ENCODE measurements around the gene NCAM2.

Gene NCAM2

DNA sequence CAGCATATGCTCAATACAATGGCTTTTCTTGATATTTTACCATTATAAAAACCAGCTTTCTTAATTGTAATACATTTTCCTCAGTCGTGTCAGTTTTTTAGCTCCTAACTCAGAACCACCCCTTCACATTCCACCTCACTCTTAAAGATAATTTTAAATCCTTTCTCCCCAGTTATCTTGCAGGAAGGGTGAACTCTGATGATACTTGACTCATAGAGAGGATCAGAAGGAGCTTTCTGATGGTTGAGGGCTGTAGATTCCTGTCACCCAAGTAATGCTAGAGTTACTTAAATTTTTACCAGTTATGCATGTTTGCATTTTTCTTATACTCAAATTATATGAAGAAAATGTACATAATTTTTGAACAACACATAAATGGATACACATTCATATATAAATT is 233.7 kb downstream of the NCAM2 start:
- no peak for DNase-seq

DNA sequence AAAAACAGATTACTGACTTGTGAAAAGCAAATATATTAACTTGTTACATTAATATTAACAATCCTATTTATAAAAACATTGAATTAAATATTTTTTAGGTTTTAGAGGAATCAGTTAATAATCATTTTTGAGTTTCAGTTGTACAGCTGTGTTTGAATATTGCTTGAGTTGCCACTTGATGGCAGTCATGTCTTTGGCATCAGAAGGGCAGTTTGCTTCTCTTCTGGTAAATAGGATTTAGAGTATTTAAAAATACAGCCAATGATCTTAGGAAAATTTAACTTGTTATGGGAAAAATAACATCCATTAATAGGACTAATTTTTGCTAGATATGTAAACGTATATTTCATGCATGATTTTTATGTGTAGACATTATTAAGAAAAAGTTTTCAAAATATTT is 234.1 kb downstream of the NCAM2 start:
- DNase-seq, result no peak

DNA sequence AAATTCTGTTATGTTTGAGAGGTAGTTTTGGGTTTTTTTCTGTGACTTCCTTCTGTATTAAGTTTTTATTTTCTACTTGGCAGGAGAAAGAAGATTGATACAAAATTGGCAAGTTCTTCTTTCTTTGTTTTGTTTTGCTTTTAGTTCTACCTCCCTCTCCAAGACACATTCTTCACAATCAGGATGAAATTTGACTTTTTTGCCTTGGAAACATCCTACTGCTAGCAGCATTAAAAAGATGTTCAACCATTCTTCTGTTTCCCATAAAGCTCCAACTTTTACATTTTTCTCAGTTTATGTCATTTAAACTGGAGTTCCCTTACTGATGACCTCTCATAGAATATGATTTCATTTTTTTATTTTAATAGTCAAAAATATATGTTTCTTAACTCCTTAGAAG is 234.8 kb downstream of the NCAM2 start:
- no peak for DNase-seq

DNA sequence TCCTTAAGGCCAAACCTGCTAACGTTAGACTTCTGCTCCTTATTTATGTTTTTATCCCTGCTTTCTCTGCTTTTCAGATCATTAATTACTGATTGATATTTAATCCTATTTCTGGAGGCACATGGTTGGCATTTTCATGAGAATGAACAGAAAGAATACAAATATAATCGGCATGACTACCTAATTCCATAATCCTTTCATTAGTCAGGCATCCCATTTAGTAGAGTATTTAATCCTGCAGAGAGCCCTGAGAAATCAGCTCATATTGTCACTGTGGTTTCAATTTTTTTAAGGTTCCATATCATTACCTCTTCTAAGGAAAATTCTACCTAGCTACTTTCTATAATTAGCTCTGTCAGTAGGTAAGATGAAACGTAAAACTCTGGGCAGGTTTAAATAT is 238.8 kb downstream of the NCAM2 start:
- DNase-seq, result no peak

DNA sequence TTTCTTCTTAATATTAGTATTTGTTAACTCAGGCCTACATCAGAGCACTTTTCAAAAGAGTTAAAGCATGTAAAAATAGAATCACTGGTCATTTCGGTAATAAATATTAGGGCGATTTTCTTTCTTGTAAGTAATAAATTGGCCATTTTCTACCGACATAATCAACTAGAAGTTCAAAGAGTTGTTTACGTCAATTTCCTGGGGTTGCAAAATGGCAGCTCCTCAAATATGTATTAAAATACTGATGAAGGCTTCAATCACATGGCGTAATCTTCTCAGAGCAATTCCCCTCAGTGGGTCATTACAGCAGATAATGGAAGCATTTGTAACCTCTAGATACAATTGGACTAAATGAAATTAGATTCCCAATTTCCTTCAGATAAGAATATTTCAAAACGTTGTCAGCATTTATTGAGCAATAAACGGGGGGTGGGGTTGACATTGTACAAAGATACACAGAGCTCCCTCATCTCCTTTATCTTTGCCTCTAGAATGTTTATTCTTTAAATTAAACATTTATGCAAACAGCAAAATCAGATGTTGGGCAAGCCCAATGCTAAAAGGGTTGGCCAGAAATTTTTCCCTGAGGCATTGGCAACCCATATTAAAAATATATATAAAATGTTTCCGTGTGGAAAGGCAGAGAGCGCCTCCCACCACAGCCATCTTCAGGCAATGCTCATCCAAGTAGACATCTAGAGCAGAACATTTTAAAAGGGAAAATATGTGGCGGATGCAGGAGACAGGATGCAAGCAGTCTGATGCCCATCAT is 240.6 kb downstream of the NCAM2 start:
- DNase-seq, result no peak

DNA sequence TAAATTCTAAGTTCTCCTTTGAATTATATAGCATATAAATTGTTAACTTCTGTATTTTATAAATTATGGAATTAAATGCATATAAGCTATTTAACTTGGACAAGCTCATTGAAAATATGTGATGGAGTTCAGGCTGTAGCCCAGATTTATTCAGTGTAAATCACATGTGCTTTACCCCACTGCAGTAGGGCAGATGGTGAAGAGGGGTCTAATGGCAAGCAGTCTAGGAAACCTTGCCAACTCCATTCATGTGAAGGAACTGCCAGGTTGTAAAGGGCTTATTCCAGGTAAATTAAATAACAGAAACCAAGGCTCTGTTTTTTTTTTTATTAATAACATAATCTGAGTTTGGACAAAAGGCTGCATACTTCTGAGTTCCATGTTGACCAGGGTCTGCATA is 243.2 kb downstream of the NCAM2 start:
- DNase-seq, result no peak

DNA sequence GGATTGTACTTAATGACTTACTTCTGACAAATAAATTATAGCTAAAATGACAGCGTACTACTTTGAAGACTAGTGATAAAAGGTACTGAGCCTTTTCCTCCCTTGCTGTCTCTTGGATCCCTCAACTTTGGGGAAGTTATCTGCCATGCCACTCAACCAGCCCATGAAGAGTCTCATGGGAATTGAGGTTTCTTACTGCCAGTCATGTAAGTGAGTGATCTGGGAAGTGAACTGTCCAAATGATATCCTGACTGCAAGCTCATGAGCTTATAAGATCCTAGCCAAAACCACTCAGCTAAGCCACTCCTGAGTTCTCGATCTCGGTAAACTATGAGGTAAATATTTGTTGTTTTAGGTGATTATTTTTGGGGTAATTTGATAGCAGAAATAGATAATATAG is 247.8 kb downstream of the NCAM2 start:
- DNase-seq, result no peak

DNA sequence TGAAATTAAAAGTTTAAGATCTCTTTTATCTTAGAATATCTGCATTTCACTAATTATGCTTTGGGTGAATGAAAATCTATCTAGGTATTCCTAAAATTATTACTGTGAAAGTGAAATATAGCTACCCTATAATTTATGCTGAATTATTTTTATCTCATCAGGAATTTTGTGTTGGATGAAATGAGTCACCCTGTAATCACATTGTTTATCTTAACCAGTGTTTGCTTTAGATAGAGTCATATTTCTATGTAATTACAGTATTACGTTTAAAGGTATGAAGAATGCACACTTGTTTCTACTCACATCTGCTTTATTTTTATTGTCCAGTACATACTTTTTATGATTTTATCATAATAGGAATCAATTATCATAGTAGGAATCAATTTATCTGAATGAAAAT is 249.2 kb downstream of the NCAM2 start:
- DNase-seq, result no peak

DNA sequence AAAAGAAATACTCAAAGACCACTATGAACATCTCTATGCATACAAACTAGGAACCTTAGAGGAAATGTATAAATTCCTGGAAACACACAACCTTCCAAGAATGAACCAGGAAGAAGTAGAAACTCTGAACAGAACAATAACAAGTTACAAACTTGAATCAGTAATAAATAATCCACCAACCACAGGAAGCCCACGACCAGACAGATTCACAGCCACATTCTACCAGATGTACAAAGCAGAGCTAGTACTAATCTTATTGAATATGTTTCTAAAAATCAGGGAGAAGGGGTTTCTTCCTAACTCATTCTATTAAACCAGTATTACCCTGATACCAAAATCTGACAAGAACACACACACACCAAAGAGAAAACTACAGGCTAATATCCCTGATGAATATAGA is 263.8 kb downstream of the NCAM2 start:
- DNase-seq, result no peak

DNA sequence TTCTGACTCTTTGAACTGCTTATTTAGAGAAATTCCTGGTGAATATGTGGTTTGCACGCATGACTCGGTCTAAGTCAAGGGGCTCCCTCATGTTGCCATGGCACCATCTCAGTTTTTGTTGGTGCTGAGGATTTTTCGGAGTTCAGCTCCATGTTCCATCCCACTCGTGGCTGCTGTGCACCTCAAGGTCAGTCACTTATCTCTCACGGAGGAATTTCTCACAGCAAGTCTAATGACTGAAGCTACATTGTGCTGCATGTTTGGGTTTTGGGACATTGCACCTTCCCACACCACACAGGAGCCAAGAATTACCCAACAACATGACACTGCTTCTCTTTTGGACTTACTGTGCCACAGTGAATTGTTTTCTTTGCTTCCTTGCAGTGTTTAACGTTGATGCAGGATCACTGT is 269.9 kb downstream of the NCAM2 start:
- DNase-seq, result no peak

DNA sequence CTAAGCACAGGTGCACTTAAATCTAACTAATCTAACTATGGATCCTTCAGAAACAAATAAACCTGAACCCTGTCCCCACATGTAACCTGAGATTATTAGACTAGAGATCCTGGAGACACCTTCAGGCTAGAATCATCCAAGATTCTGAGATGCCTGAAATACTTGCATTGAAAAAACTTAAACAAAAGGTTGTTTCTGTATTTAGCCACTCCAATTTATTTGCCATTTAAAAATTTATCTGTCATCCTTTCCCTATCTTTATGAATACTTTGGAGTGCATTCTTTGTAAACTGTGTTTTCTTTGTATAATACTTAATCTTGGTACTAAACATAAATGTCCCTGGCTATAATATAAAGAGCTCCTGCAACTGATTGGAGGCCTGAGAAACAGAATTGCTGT is 270.7 kb downstream of the NCAM2 start:
- DNase-seq, result no peak

DNA sequence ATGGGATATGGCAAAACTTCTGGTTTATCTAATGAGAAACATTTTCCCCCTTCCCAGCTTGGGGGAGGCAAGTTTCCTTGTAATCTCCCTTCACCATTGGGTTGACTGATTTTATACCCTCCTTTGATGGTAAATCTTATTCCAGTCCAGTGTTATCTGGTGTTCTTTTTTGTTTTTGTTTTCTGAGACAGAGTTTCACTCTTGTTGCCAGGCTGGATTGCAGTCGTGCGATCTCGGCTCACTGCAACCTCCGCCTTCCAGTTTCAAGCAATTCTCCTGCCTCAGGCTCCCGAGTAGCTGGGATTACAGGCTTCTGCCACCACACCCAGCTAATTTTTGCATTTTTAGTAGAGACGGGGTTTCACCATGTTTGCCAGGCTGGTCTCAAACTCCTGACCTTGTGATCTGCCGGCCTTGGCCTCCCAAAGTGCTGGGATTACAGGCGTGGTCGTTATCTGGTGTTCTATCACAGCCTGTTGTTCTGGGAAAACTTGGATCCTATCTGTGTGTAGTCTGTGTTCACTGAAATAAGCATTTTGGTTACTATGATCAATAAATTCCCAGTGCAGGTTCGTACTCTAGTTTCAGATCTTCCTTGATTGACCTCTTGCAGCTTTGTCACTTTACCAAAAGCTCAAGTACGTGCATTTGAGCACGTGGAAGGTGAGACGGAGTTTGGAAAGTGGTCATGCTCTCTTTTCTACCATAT is 281.1 kb downstream of the NCAM2 start:
- DNase-seq, result no peak

DNA sequence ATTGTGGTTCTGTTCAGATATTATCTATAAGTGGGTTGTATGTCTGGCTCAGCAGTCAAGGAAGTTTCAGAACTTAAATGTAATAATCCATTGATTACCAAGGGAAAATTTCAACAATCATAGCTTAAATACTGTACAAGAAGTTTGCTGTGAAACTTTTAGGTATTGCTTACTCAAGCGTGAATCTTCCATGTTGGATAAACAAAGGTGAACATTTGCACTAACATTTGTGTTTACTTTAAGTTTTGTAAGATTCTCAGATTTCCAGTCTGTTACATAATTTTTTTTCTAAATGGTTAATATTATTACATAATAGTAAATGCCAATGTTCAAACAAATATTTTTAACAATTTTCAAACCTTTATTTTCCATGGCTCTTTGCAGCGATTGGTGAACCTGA is 285.6 kb downstream of the NCAM2 start:
- no peak for DNase-seq

DNA sequence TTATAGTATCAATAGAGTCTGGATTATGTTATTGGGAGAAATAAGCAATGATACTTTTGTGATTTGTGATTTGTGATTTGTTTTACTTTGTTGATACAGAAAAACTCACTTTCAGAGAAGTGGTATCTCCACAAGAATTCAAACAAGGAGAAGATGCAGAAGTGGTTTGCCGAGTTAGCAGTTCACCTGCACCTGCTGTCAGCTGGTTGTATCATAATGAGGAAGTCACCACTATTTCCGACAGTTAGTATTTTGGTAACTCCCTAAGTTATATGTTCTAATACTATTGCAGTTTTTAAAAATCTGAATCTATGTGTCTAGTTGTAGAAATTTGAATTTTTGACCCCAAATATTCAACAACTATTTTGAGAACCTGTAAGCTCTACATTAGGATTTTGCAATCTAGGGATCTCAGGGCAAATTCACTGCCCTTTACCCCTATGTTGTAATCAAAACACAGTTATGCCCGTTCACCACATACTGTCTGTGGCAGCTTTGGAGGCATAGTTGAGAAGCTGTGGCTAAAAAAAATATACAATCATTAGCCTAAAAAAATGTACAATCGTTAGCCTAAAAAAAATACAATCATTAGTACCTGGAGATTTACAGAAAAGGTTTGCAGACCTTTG is 288.1 kb downstream of the NCAM2 start:
- DNase-seq, result no peak

DNA sequence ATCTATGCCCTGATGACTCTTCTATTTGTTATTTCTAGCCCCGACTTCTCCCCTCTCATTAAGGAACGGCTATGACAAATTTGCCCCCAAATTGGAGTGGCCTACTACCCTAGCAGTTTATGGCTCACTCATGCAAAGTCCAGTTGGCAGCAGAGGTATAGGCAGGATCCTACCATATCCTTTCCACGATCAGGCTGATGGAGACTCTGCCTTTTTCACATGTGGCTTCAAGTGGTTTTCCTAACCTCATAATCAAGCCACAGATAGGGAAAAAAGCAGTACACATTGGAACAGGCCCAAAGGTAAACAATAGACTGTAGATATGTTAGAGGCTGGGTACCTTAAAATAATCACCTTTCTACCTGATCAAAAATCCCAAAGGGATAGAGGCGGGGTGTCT is 292.5 kb downstream of the NCAM2 start:
- no peak for DNase-seq

DNA sequence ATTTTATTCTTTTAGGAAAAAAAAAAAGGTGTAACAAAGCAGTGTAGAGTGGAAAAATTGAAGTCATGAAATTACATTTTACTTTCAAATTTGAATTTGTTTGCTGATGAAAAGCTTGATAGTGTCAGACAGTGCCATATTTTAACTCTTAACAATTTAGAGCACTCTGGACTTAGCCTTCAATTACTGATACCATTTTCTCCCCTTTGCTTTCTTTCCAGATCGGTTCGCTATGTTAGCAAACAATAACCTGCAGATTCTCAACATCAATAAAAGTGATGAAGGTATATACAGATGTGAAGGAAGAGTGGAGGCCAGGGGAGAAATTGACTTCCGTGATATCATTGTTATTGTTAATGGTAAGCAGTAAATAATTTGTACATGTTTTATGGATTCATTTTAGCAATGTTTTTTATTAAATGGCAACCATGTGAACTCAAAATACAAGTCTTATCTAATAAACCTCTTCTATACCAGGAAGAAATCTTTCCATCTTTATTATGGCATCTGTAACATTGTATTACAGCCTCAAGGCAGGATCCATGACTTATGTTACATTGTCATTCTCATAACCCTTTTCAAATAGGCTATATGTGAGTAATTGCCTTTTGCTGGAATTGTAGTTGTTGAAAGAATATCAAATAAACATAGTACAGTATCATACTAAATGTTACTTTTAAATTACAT is 293.8 kb downstream of the NCAM2 start:
- no peak for DNase-seq

DNA sequence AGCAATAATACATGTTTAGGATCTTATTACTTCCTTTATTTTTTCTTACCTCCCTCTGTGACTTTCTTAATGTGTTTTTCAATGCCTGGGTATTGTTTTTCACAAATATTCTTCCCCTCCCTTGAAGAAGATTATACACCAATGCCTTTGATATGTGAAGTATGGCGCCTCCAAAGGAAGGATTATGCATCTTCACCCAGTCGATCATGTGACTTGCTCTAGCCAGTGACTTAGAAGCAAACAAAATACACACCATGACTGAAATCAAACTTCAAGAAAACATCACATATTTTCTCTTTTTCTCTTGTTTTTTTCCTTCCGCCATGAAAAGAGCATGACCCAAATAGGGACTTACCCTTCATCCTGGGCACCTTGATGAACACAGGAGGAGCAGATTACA is 297.1 kb downstream of the NCAM2 start:
- DNase-seq, result no peak

DNA sequence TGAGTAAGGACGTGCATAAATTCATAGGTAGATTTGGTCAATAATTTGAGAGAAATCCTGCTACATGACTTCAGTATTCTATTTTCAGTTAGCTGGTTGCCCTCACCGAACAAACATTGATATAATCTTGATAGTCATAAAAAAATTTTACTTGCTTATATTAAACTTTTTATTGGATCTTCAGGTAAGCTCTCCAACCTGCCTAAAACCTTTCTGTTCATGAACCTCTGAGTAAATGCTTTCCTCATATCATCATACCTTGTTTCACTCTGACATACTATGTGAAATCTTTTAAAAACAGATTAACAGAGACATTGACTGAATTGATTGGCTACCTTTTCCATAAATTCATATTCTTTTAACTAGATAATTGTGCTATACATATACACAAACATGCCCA is 299.0 kb downstream of the NCAM2 start:
- no peak for DNase-seq

DNA sequence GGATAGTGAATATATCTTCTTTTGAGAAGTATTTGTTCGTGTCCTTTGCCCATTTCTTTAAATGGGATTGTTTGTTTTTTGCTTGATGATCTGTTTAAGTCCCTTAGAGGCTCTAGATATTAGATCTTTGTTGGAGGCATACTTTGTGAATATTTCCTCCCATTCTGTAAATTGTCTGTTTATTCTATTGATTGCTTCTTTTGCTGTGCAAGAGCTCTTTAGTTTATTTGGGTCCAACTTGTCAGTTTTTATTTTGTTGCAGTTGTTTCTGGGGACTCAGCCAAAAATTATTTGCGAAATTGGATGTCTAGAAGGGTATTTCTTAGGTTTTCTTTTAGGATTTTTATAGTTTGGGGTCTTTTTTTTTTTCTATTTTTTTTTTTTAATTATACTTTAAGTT is 302.8 kb downstream of the NCAM2 start:
- no peak for DNase-seq

DNA sequence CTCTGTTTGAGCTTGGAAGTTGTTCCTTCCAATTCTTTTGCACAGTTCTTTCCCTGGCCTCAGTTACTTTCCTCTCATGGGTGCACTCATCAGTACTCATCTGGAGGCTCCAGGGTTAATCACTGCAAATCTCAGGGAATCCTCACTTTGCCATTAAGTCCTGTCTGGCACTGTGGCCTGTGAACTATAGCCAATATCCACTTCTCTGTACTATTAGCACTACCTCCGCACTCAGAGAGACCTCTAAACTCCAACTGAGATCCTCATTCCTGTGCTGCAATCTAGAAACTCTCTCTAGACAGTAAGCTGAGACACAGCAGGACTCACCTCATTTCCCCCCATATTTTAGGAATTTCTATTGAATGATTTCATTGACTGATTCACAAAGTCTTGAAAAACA is 311.3 kb downstream of the NCAM2 start:
- DNase-seq, result no peak

DNA sequence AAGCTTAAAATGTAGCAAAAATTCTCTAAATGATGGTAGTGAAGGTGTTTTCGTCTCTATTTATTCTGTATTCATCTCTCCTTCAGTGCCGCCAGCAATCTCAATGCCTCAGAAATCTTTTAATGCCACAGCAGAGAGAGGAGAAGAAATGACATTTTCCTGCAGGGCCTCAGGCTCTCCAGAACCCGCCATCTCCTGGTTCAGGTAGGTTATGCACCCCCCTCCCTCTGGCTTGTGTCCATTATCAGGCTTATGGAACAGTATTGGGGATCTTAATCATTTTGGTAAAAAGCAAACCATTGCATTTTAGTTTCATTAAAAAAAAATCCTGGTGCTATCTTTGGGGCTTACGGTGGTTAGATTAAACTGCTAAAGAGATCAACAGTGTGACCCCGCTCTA is 326.1 kb downstream of the NCAM2 start:
- DNase-seq, result no peak

DNA sequence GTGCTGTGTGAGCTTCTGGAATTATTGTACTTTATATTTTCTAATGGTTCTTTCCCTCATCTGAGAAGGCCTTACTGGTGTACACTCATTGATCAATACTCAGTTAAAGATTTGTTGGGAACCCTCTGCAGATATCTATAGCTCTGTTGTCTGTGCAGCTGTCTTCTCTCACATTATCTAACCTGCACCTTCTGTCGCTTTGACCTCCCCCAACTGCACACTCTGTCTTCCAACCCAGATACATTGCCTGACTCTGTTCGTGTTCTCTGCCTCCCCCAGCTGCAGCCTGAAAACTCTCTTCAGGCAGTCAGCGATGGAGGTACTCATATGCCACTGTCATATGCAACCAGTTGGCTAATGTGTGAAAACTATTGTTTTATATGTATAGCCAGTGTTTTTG is 334.3 kb downstream of the NCAM2 start:
- DNase-seq, result no peak

DNA sequence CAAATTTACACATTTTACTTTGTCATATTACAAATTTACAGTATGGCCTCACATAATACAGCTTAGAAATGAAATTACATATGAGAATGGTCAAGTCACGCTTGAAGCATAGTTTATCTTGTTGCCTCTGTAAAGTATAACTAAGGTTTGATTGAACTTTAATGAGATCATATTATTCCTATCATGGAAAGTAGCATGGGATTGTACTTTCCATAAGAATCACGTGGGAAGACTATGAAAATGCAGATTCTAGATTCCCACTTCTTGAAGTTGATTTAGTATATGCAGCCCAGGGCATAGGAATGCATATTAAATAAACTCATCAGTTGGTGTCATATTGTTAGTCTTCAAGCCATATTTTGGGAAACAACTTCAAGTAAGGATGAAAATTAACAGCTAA is 342.8 kb downstream of the NCAM2 start:
- no peak for DNase-seq

DNA sequence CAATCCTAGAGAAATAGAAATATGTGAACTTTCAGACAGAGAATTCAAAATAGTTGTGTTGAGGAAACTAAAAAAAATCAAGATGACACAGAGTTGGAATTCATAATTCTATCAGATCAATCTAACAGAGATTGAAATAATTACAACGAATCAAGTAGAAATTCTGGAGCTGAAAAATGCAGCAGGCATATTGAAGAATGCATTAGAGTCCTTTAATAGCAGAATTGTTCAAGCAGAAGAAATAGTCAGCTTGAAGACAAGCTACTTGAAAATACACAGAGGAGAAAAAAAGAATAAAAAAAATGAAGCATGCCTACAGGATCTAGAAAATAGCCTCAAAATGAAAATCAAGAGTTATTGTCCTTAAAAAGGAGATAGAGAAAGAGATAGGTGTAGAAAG is 347.1 kb downstream of the NCAM2 start:
- DNase-seq, result no peak
